ENCODE data around the gene TBC1D7.

TBC1D7 gene

DNA sequence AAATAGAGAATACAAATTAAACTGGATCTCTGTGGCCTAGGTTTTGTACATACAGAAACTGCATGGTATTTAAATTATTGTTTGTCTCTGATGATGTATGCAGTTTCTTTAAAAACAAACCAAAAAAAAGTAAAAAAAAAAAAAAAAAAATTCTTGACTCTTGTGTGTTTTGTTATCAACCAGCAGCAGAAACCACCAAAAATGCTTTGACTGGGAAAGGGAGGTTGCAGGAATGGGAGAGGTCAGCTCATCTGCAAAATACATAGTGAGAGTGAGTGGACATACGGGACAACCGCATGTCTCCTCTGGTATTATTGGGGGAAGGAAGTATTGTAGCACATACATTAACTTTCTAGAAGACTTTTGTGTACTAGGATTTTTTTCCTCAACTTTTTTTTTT, 38.0 kb downstream of the TBC1D7 start:
- no peak for DNase-seq (ENCODE audit: low read depth)

DNA sequence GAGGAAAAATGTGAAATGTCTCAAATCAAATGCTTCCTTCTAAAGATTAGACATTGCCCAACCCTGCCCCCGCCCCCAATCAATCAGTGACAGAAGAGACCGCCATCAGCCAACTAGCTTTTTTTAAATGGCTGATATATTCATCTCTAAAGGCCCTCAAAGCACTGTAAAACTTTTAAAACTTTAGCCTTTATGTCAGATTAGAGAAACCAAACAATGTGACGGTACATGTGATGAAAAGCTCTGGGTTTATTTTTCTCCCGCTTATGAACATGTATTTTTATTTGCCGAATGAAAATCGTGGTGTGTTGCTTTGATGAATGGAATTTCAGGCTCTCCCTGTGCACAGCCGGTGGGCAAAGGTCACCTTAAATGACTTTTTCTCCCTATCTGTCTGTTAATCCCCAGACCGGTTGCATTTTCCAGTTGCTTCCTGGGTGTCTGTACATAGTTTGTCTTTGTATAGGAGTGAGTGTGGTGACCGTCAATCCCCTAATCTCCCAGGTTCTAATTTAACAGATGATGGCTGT, 38.5 kb downstream of the TBC1D7 start:
- DNase-seq (ENCODE audit: low read depth): no peak

DNA sequence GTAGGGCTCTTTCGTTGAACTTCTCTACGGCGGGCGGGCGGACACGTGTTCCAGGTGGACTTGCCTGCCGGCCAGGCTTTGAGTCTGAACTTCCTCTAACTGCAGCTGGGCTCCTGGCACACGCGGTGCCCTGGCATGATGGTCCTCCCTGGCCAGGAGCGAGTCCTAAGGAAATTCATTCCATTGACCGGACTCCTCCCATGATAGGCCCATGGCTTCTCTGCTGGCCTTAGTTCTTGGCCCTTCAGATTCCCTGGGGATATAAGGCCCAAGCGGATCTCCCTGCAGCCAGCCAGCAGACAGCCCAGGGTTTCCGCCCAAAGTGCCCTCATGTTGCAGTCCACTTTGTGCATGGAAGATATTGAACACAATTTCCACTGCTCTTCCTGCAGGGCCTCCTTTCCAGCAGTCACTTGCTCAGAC, 39.4 kb downstream of the TBC1D7 start:
- DNase-seq (ENCODE audit: low read depth): no peak

DNA sequence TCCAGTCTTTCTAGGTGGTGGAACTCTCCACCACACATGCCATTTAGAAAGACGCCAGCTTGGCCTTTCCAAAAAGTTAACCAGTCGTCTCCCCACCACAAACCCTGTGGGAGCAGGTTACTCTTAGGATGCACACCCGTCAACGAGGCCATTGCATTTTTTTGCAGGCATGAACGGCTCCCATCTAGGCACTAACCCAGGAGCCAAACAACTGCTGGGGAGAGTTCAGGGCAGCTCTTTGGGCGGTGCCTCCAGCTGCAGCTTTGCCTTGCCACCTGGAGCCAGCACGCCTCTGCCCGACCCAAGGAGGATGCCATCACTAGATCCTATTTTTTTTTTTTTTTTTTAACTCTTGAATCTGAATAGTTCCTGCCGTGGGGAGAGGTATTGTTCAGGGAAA, 39.9 kb downstream of the TBC1D7 start:
- no peak for DNase-seq (ENCODE audit: low read depth)

DNA sequence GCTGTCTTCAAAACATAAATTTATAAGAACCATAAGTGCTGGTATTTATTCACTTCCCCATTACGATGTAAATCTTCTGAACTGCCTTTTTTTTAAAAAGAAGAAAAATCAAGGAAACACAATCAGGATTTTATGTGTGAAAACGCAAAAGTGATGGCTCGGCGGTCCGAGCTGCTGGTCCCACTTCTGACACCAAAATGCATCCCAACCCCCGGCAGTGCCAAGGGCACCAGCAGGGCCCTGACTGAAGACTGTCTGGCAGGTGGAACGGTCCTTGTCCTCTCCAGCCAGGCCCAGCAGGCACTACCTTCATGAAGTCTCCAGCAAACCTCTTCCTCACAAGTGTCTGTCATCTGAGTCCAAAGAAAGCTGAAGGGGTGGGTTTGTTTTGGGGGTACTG, 41.2 kb downstream of the TBC1D7 start:
- DNase-seq (ENCODE audit: low read depth): no peak

DNA sequence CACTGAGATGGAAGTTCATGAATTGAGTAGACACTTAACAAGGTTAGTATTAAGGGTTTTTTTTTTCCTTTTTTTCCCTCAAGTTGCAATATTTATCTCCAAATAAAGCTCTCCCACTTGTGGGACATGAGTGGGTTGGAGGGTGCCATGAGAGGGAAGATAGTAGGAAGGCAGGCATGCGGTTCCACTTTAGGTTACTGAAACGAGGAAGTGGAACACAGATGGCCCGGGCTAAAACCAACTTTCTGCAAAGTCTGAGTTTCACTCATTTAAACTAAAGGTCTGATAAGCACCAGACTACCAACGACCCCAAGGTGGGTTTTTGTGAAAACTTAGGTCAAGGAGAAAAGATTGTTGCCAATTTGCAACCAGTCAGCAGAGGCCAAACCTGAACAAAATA, 42.2 kb downstream of the TBC1D7 start:
- DNase-seq (ENCODE audit: low read depth): no peak

DNA sequence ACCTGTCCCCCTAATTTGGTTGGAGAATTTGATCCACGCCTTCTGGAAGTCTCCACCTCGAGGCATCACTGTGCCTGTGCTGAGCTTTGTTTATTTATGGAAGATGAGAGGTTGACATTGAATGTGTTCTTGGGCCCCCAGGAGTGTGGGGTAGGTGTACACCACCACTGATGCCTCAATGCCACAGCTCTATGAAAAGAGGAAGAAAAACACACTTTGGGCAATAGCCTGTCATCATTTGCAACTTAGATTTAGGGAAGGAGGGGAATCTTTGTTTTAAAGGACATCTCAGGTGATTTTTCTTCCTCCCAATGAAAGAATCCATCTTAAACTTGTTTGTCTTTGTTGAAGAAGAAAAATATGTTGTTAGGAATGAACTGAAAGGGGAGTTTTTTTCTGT, 42.6 kb downstream of the TBC1D7 start:
- no peak for DNase-seq (ENCODE audit: low read depth)

DNA sequence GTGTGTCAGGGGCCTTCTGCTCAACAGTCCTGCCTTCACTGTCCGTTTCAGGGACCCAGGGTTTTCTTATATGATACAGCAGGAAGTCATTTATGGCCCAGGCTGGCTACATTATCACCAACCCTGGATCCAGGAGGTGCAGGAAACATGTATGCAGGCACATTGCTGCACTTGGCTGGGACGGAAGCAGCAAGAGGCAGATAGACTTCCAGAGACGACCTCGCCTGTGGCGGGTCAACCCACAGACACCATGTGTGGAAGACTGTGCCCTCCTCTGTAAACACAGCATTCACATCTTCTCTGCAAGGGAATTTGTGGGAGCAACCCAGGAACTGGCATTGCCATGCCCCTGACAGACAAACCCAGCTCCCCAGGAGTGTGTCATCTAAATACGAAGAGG, 43.7 kb downstream of the TBC1D7 start:
- DNase-seq (ENCODE audit: low read depth): no peak

DNA sequence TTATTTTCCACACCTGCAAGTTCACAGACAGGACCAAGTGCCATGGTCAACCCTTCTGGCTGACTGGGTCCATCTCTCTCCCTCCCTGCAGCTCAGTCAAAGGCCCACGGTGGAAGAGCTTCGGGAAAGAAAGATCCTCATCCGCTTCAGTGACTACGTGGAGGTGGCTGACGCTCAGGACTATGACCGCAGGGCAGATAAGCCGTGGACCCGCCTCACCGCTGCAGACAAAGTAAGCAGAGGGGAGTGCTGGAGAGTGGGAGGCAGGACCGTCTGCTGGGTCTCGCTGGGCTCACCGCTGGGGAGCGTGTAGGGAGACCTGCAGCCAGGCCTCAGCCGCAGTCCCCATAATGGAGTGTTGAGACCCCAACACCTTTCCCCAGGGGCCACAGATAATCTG, 45.0 kb downstream of the TBC1D7 start:
- DNase-seq (ENCODE audit: low read depth): no peak

DNA sequence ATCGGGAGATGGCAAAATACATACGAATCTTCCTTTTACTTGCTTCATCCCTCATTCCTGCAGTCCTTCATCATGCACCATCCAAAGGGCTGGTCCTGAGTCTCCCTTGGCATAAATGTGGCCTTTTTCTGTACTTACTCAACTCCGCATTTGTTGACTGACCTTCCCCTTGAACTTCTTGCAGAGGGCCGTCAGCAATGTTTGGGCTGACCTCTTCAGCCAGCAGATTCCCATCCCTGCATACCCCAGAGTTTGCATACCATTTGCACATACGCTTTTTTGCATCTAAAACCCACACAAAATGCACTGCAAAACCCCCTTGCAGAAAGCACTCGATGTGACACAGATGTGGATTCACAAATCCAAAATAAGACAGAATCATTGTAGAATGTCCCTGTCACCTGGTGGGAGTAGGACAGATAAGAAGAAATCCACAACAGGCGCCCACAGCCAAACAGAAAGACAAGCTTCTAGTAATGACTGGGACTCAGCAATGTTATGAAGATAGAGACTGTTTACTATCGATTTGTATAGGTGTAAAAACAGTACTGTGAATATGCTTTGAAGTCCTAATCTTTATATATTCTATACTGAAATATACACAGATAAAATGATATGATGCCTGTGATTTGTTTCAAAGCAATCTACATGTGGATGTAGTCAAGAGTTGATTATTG, 45.8 kb downstream of the TBC1D7 start:
- no peak for DNase-seq (ENCODE audit: low read depth)

DNA sequence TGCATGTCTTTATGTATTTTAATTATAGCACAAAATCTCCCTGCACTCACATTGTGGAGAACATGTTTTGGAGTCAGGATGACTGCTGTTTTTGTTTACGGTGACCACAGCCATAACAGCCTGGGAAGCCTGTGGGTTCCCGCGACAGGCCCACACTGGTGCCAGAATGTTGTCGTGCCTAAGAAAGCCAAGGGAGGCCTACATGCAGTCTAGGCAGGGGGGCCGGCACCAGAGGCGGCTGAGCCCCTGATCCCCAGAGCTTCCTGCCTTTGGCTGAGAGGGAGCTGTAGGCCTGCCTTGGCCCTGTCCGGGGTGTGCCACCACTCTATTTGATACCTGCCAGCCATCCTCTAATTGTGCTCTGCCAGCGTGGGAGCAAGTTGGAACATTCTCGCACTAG, 46.7 kb downstream of the TBC1D7 start:
- no peak for DNase-seq (ENCODE audit: low read depth)

DNA sequence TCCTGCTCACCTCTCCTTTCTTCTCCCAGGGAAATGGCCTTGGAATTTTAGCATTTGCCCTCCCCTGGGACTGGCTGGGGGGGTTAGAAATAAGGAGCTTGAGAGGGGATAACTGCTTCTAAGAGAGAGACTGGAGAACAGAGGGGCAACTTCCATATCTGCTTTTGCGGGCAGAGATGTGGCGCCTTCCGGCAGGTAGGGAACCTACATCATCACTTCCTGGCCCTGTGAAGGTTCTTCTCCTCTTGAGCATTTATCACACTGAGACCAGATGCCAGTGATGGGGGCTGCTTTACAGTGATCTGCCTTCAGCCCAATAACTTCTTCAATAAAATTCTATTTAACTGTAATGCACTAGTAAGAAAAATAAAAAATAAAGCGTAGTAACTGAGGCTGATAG, 48.1 kb downstream of the TBC1D7 start:
- DNase-seq (ENCODE audit: low read depth): no peak

DNA sequence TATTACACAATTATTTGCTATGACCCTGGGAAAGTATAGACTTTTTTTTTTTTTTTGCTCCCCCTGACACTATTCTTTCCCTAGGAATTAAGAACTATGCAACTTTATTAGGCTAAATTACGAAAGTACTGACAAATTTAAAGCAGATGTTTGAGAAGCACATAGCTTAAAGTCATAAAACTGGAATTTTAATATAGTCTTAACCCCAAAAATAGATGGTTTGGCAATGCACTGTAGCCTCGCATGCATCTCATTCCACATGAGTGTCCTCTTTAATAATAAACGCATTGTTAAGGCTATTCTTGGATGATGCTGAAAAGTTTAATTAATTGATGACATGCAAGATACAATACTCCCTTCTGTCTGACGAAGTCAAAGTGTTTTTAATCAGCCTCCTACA, 49.3 kb downstream of the TBC1D7 start:
- no peak for DNase-seq (ENCODE audit: low read depth)

DNA sequence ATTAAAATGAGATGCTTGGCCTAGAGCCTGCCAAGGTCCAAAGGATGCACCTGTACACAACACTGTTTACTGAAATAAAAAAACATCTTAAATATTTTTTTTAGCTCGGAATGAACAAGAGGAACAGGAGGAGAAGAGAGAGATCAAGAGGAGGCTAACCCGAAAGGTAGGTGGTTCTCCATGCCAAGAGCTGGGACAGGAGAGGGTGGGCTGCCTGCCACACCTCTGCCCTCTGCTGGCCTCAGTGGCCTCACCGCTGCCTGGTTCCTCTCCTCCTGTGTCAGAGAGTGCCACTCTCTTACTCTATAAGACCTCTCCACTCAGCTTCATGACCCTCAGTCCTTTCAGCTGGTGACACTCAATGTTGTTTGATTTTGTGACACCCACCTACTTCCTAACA, 50.2 kb downstream of the TBC1D7 start:
- DNase-seq (ENCODE audit: low read depth): peak; percentile 13

DNA sequence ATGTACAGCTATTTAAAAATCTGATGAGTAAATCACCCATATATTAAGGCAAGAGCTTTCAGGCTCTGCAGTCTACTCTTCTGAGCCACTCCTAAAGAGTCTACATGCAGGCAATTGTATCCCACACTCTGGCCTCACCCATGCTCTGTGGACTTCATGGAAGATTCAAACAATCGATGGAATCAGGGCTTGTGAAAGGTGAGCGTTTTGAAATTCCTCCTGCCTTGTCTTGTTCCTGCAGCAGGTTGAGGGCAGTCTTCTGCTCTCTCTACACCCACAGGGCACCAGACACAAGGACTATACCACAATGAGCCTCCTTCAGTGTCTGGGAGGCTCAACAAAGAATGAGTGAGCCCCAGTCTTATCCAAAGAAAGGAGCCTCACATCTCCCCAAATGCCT, 51.1 kb downstream of the TBC1D7 start:
- DNase-seq (ENCODE audit: low read depth): no peak

DNA sequence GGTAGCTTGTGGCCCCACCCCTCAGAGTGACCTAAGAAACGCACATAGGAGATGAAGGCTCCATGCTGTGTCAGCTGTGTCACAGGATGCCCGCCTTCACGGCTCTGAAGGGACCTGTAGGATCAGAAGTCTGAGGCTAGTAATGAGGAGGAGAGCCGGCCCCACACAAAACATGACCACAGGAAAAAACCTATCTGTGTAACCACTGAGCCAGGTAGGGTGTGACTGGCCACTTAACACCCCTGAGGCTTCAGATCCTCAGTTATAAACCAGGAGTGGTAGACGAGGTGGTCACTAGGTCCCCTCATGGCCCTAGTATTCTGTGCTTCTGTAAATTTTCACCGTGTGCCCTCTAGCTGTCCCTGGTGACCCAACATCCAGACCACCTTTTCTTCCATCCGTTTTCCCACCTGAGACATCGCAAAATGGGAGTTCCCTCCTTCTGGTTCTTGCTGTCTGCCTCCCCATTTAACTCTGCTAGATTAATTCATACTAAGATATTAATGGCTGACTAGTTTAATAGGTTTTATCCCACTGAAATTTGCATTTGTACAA, 52.8 kb downstream of the TBC1D7 start:
- no peak for DNase-seq (ENCODE audit: low read depth)

DNA sequence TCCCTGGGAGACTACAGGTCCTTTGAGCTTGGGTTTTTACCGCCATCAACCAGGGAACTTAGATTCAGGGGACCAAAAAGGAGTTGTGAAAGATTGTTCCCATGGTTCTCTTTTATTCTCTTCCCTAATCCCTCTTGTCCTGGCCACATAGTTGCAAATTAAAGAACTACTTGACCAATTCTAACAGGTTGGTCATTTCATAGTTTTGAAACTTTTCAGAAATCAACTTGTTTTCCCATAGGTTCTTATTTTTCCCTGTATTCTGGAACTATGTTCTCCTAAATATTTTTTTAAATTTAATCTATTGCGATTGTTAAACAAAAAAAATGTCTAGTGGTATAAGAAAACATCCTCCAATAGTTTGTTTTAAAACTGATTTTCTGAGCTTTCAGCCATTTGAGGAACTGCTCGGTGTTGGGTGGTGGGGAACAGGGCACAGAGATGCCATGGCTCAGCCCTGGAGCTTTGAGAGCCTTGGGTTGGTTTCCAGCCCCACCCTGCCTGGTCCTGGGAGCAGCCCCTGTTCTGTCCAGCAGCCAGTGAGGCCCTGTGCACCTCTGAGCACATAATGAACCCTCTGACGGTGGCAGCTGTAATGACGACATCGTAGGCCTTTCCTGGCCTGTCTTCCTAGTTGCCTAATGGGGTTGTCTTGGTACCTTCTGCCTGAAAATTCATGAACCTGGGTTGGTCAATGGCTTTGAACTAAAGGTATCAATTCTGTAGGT, 53.5 kb downstream of the TBC1D7 start:
- DNase-seq (ENCODE audit: low read depth): no peak

DNA sequence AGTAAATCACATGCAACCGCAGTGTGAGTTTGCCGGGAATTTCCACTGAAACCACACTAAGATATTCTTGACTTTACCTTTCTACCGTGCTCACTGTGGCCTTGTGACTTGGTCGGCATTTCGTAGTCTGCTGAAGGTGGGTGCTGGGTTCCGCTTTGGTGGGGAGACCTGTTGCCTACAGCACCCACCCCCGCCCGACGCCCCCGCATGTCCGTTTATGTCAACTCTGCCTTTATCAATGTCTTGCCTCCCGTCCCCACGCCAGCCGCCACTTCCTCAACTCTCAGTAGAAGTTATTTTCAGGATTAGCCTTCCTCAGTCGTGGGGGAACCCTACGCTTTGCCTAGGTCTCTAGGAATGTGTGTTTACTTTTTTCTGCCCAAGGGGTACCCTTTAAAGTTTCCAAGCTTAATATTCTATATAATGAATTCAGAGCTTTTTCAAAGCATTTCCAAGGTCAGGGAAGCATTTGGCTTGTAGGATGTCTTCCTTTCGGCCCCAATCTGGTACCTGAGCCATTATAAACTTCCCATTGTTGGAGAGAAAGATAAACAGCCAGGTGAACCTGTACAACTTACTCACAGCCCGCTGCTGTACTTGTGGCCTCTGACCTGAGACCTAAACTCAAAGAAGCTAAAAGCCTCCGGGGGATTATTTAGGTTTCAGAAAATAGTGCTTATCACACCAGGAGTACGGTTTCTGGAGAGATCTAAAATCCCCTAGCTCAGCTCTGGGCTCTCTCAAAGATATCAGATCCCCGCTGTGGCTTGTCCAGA, 54.2 kb downstream of the TBC1D7 start:
- no peak for DNase-seq (ENCODE audit: low read depth)

DNA sequence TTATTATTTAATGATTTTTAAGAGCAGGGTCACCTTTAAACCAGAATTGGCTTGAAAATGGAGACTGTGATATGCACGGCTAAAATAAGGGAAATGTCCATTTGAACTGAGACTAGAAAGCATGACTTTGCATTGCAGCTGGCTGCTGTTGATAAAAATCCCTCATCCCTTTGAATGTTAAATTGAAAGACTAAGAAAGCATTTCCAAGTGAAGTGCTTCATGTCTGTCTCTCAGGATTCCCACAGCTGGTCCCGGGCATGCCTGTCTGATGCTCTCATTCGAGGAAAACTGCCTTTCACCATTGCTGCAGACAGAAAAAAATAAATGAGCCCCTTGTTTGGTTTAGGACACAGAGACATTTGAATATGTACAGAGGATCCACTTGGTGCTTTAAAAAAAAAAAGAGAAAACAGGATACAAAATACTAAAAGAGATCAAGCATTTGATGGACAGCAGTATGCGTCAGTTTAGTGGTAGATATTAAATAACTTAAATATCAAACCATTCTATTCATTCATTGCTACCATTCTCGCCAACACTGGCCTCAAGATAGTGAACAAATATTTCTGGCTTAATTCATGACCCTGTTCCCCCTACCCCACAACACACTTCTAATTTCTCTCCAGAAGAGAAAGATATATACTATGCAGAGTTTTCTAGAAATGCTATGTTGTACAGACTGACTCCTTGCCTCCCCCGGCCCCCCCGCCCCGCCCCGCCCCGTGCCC, 55.0 kb downstream of the TBC1D7 start:
- no peak for DNase-seq (ENCODE audit: low read depth)

DNA sequence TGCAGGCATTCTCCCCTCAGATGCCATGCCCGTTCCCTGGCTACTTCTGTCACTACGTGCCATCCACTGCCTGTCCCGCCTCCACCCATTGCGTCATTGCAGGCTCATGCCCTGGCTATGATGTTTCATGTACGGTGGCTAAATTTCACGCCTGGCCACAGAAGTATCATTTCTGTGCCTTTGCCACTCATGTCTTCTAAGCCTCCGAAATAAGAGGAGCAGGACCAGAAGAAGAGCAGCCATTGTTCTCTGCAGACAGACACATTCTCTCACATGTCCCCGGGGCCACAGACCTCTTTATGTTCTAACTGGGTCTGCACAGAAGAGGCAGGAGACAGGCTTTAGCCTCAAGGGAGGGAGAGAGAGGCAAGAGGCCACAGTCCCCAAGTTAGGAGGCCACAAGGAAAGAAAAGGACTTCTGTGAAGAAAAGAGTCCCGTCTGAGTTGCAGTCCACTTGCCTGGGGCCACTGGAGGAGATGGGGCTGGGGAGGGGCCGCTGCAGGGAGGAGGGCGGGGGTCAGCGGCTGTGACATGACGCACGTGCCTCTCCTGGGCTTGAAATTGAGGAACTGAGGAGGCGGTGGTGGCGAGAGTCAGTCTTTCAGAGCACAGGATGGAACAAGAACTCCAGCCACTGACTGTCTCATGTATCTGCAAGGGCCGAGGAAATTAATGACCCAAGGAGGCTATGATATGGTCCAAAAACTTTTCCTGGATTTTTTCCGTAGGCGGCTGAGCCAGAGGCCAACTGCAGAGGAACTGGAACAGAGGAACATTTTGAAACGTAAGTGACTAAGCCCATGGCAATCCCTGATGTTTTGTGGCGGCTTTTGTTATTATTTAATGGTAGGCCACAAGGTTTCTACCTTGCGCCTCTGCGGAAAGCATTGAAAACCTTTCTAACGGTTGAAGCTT, 55.9 kb downstream of the TBC1D7 start:
- no peak for DNase-seq (ENCODE audit: low read depth)

Data from ELR (cell line).